SK-N-SH (cell line): ENCODE data around the gene ENOPH1. TPM values are rescaled to one million over a fixed set of nuclear protein-coding genes. Genes with fewer than 3 reads are reported as not detected.

ENCODE experiments used
- CTCF ChIA-PET: fragments of 300-600, 350-600 bp; formaldehyde crosslinking; extraction: SDS; loops from one replicate; lab custom pipeline; 2021; lab: Yijun Ruan, JAX
- POLR2A ChIA-PET: fragments of 350-600 bp; sonication (Branson Sonifier 250); formaldehyde crosslinking; extraction: SDS; loops from one replicate; lab custom pipeline; 2020; ENCODE audit warnings: antibody characterized with exemption, inconsistent platforms; lab: Yijun Ruan, JAX
- DNase-seq: peaks from one replicate; pipeline ENCODE4 v3.0.0; 2012
- H2AFZ ChIP-seq: fragments of 200-600 bp; sonication (generic); 2 replicates; pipeline ENCODE4 v1.8.1; 2016; ENCODE audit warnings: antibody characterized with exemption, mild to moderate bottlenecking, low read depth
- H3F3A ChIP-seq: fragments of 200-600 bp; sonication (generic); replicated peaks from 2 replicates; pipeline ENCODE3; 2016; ENCODE audit warnings: antibody characterized with exemption, mild to moderate bottlenecking; ENCODE audit not compliant: insufficient read depth
- H3K27ac ChIP-seq, 2 experiments: fragments of 200-500 bp in 1 of 2; fragments of 200-600 bp in 1 of 2; sonication (Bioruptor generic) in 1 of 2; sonication (generic), shearing (Covaris generic) in 1 of 2; 2 replicates each; pipeline versions ENCODE4 v1.5.1 to v1.6.1; 2014 to 2016; ENCODE audit warnings: low read depth in 2 of 2, inconsistent platforms in 1 of 2, low read length in 1 of 2, mild to moderate bottlenecking in 1 of 2, mixed read lengths in 1 of 2
- H3K27me3 ChIP-seq: fragments of 200-600 bp; sonication (generic), shearing (Covaris generic); 2 replicates; pipeline ENCODE4 v1.6.1; 2016; ENCODE audit warnings: mixed run types; ENCODE audit not compliant: insufficient read depth
- H3K36me3 ChIP-seq, 2 experiments: fragments of 200-500 bp in 1 of 2; fragments of 200-600 bp in 1 of 2; sonication (Bioruptor generic) in 1 of 2; sonication (generic) in 1 of 2; replicated peaks in 1 of 2; 2 replicates each; pipeline versions ENCODE3 to v1.5.1; 2014 to 2016; ENCODE audit warnings: low read length in 1 of 2, mild to moderate bottlenecking in 1 of 2; ENCODE audit not compliant: insufficient read depth in 2 of 2, control insufficient read depth in 1 of 2
- H3K4me1 ChIP-seq, 2 experiments: fragments of 200-500 bp in 1 of 2; fragments of 200-600 bp in 1 of 2; sonication (Bioruptor generic) in 1 of 2; sonication (generic), shearing (Covaris generic) in 1 of 2; 2 replicates each; pipeline versions ENCODE4 v1.5.1 to v1.6.1; 2014 to 2016; ENCODE audit warnings: low read depth in 1 of 2, low read length in 1 of 2, mixed run types in 1 of 2; ENCODE audit not compliant: insufficient read depth in 2 of 2, control insufficient read depth in 1 of 2
- H3K4me2 ChIP-seq: fragments of 200-600 bp; sonication (generic), shearing (Covaris generic); 2 replicates; pipeline ENCODE4 v1.6.1; 2017; ENCODE audit warnings: mixed run types
- H3K4me3 ChIP-seq, 2 experiments: fragments of 200-500 bp in 1 of 2; fragments of 200-600 bp in 1 of 2; sonication (Bioruptor generic) in 1 of 2; sonication (generic), shearing (Covaris generic) in 1 of 2; 2 replicates each; pipeline versions ENCODE4 v1.5.1 to v1.8.1; 2014 to 2016; ENCODE audit warnings: low read depth in 2 of 2, inconsistent platforms in 1 of 2, low read length in 1 of 2, mild to moderate bottlenecking in 1 of 2, mixed read lengths in 1 of 2, moderate library complexity in 1 of 2
- H3K79me2 ChIP-seq: fragments of 200-600 bp; sonication (generic); 2 replicates; pipeline ENCODE4 v1.8.1; 2017; ENCODE audit warnings: mild to moderate bottlenecking; ENCODE audit not compliant: insufficient read depth
- H3K9ac ChIP-seq: fragments of 200-600 bp; sonication (generic); 2 replicates; pipeline ENCODE4 v1.6.1; 2017; ENCODE audit warnings: mixed run types
- H3K9me2 ChIP-seq: fragments of 200-600 bp; sonication (generic); 2 replicates; pipeline ENCODE4 v1.6.1; 2017; ENCODE audit warnings: mixed run types
- H3K9me3 ChIP-seq: fragments of 200-600 bp; sonication (generic); 2 replicates; pipeline ENCODE4 v1.6.1; 2017; ENCODE audit warnings: mixed run types, mild to moderate bottlenecking, moderate library complexity
- H4K20me1 ChIP-seq: fragments of 200-600 bp; sonication (generic); 2 replicates; pipeline ENCODE4 v1.6.1; 2017; ENCODE audit warnings: mild to moderate bottlenecking, mixed run types; ENCODE audit not compliant: insufficient read depth
- ELF1 ChIP-seq: IDR thresholded peaks from 2 replicates; pipeline ENCODE4 v1.4.0; 2012
- FOSL2 ChIP-seq: IDR thresholded peaks from 2 replicates; pipeline ENCODE4 v1.4.0; 2012; ENCODE audit warnings: low read depth, mild to moderate bottlenecking, moderate library complexity, borderline replicate concordance
- GATA2 ChIP-seq: sonication (generic); formaldehyde crosslinking; IDR thresholded peaks from 2 replicates; pipeline ENCODE4 v1.5.0; 2020; ENCODE audit warnings: mild to moderate bottlenecking, missing genetic modification reagents
- MXI1 ChIP-seq: IDR thresholded peaks from 2 replicates; pipeline ENCODE4 v1.6.1; 2012; ENCODE audit warnings: mild to moderate bottlenecking, low read depth, low read length, improper control_type of control experiment
- NRF1 ChIP-seq: IDR thresholded peaks from 2 replicates; pipeline ENCODE4 v1.6.1; 2012; ENCODE audit warnings: low read depth, mild to moderate bottlenecking, low read length
- SIN3A ChIP-seq: IDR thresholded peaks from 2 replicates; pipeline ENCODE4 v1.6.1; 2012; ENCODE audit warnings: low read depth, mild to moderate bottlenecking, low read length, moderate library complexity, borderline replicate concordance
- SMC3 ChIP-seq: IDR thresholded peaks from 2 replicates; pipeline ENCODE4 v1.6.1; 2012; ENCODE audit warnings: low read depth, low read length, improper control_type of control experiment
- WGBS: methylation state at CpG from one replicate; pipeline ENCODE4 v1.1.6; 2017; ENCODE audit warnings: low lambda C conversion rate; 5-methylcytosine and 5-hydroxymethylcytosine counted together
- polyA plus RNA-seq, 3 experiments: library from polyadenylated mRNA; depleted of rRNA; stranded (reverse); fragments of >200 nt; gene quantifications; 2 replicates each; pipeline ENCODE4 v1.2.3, GENCODE V29; 2012
- TF ChIP-seq, protein P1 (sequence below): fragments of 150-350 bp; IDR thresholded peaks from 2 replicates; pipeline ENCODE4 v1.6.1; 2017; ENCODE audit warnings: antibody characterized with exemption, low read length, low read depth, borderline replicate concordance
- TF ChIP-seq, protein P2 (sequence below): IDR thresholded peaks from 2 replicates; pipeline ENCODE4 v1.4.0; 2012; ENCODE audit warnings: low read depth
- TF ChIP-seq, protein P3 (sequence below): IDR thresholded peaks from 2 replicates; pipeline ENCODE4 v1.4.0; 2012; ENCODE audit warnings: low read depth, borderline replicate concordance

The ENOPH1 gene
- polyA plus RNA-seq, 1 of the 3 experiments (the other 2 are of a cell fraction) = 14.9 TPM

DNA sequence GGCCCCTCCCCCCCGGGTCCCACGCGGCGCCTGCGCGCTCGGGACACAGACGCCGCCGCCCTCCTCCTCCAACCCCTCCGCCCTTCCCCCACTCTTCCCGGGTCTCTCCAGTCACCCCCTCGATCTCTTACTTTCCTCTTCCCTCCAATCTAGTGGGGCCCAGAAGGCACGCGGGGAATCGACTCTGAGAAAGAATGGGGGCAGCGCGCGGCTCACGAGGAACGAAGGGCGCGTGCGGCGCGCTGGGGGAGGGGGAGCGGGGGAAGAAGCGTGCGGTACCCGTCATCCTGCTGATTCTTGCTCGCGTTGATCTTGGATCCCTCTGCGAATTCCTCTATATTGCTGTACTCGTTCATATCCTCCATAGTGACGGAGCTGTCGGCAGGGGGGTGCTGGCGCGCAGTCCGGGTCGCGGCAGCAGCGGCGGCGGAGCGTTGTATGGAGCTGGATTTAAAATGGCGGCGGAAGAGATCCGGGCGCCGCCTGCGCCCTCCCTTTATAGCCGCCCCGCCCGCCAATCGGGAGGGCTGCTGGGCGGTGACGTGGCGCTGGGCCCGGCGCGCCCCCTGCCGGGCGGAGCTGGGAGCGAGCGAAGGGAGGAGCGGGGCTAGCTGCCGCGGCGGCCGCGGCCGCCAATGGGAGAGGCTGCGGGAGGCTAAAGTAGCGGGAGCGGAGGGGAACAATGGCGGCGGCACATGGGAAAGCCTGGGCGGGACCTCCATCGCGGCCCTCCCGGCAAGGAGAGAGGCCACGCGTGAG, 1.2 kb upstream of the ENOPH1 start (continued):
- no peak; the same call in 1 of the 2 replicates for TF ChIP-seq SIN3A
- TF ChIP-seq, protein P1, sequence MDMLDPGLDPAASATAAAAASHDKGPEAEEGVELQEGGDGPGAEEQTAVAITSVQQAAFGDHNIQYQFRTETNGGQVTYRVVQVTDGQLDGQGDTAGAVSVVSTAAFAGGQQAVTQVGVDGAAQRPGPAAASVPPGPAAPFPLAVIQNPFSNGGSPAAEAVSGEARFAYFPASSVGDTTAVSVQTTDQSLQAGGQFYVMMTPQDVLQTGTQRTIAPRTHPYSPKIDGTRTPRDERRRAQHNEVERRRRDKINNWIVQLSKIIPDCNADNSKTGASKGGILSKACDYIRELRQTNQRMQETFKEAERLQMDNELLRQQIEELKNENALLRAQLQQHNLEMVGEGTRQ = no peak
- TF ChIP-seq GATA2 (CRISPR knock-in tag) = no peak
- TF ChIP-seq, protein P2, sequence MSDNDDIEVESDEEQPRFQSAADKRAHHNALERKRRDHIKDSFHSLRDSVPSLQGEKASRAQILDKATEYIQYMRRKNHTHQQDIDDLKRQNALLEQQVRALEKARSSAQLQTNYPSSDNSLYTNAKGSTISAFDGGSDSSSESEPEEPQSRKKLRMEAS = peak; percentile 72; the same call in 1 of the 2 replicates
- TF ChIP-seq, protein P3, sequence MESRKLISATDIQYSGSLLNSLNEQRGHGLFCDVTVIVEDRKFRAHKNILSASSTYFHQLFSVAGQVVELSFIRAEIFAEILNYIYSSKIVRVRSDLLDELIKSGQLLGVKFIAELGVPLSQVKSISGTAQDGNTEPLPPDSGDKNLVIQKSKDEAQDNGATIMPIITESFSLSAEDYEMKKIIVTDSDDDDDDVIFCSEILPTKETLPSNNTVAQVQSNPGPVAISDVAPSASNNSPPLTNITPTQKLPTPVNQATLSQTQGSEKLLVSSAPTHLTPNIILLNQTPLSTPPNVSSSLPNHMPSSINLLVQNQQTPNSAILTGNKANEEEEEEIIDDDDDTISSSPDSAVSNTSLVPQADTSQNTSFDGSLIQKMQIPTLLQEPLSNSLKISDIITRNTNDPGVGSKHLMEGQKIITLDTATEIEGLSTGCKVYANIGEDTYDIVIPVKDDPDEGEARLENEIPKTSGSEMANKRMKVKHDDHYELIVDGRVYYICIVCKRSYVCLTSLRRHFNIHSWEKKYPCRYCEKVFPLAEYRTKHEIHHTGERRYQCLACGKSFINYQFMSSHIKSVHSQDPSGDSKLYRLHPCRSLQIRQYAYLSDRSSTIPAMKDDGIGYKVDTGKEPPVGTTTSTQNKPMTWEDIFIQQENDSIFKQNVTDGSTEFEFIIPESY = no peak
- TF ChIP-seq MXI1 = peak; percentile 98
- TF ChIP-seq ELF1 = no peak
- peak; percentile 18; the same call in 1 of the 2 replicates for TF ChIP-seq SMC3
- TF ChIP-seq NRF1 = peak; percentile 70

DNA sequence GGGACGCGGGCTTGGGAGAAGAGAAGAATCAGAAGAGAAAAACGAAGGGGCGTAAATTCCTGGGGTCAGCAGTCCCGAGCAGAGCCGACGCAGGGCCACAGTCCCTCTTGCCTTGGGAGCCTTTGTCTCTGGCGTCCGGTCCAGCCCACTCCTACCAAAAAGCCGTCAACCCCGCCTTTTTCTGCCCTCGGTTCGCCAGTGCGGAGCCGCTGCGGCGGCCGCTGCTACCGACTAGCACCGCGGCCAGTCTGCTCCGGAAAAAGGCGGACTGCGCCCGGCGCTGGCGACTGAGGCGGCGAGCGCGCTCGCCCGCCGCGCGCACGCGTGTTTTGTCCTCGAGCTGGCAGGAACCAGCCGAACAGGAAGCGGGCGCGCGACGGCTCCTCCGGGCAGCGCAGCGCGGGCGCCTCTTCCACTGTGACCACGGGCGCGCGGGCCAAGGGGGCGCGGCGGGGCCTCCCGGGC, 630 bp upstream of the ENOPH1 start:
- Histone ChIP-seq H3K36me3 (peaks cover 39 to 46% of the 10 kb centered on the region in 2 experiments), H4K20me1 (peaks cover 69% of the 10 kb centered on the region), H3K4me2 (peak overlapping the region; percentile 97)

More for the DNA sequence above, 630 bp upstream of the ENOPH1 start:
- no peak for DNase-seq
- TF ChIP-seq FOSL2 (no peak), NRF1 (peak; percentile 37; the same call in 1 of the 2 replicates)
- POLR2A ChIA-PET = interaction anchor here (0.6 to 3.2 kb wide), 22 partner anchors 8 to 605 kb away, joined by 3 to 44 read pairs (median 5); partner anchors contain the start of genes COPS4, HNRNPD and THAP9
- Histone ChIP-seq H3K27me3 (no peaks in the 10 kb centered on the region), H3K9me2 (no peaks in the 10 kb centered on the region), H3K9ac (peak overlapping the region; percentile 99), H3K79me2 (peaks cover 91% of the 10 kb centered on the region), H3K9me3 (no peaks in the 10 kb centered on the region), H3K27ac (peak overlapping the region; percentile 95 to 98), H2AFZ (no peak overlapping the region), H3K4me3 (peak overlapping the region; percentile 96 to 99), H3K4me1 (peaks cover 10 to 19% of the 10 kb centered on the region in 2 experiments; a peak in 3 of 4 replicates), H3F3A (peaks cover 20% of the 10 kb centered on the region)
- WGBS = 0% methylated on average over 2 of the region's 58 CpGs
- CTCF ChIA-PET = interaction anchor here (0.5 to 1.8 kb wide), 16 partner anchors 8 to 367 kb away, joined by 3 to 15 read pairs (median 5); partner anchors contain the start of gene HNRNPD
